Motor neuron (in vitro differentiated cells): Measurements from ENCODE around the gene ANKRD44. TPM values are rescaled to one million over a fixed set of nuclear protein-coding genes. Genes with fewer than 3 reads are reported as not detected.

Experiments used
- ATAC-seq, 8 experiments: fragments of 200-7000 bp; cut with Tn5 transposase; replicated peaks in 6 of 8; 2 replicates each; pipeline ENCODE4 v1.8.0; 2021; ENCODE audit warnings: mild to moderate bottlenecking in 8 of 8, moderate library complexity in 8 of 8
- H3K27ac ChIP-seq, 2 donors: fragments of 250-450 bp; sonication (Bioruptor Pico); 2 replicates each; pipeline ENCODE4 v1.9.0; 2021; ENCODE audit warnings: antibody characterized with exemption in 2 of 2, mild to moderate bottlenecking in 2 of 2, moderate library complexity in 1 of 2
- H3K4me1 ChIP-seq, 2 donors: fragments of 250-450 bp; sonication (Bioruptor Pico); replicated peaks in 1 of 2; 2 replicates each; pipeline ENCODE4 v1.6.1; 2021; ENCODE audit warnings: antibody characterized with exemption in 2 of 2, mild to moderate bottlenecking in 2 of 2, moderate library complexity in 1 of 2
- H3K4me3 ChIP-seq, 5 donors: fragments of 250-450 bp; sonication (Bioruptor Pico); 2 replicates each; pipeline ENCODE4 v1.9.0; 2021; ENCODE audit warnings: antibody characterized with exemption in 5 of 5, mild to moderate bottlenecking in 5 of 5, moderate library complexity in 4 of 5
- WGBS, 10 experiments: fragments of 450-650 bp; shearing (Covaris generic); methylation state at CpG; one replicate each; pipeline ENCODE4 v1.0.0; 2022; 5-methylcytosine and 5-hydroxymethylcytosine counted together
- in situ Hi-C, 9 experiments: fragments of 400-800 bp; cut with MboI; loops; one replicate each; pipeline ENCODE4 v1.15.0; 2021; ENCODE audit warnings: low sequenced_read_pairs in 9 of 9, low pct_unique_long_range_greater_than_20kb in 2 of 9; ENCODE audit not compliant: unreplicated experiment in 9 of 9
- total RNA-seq, 8 experiments: library from RNA; unstranded; fragments of 300-600 nt; gene quantifications; 2 replicates each; pipeline versions ENCODE4 v1.2.3 to v1.2.4, GENCODE V29; 2022

ANKRD44 gene
- total RNA-seq, 8 experiments from 2014 or later: 3.4 to 28.8 (median 14.8) TPM

- Histone ChIP-seq H3K4me3 (no peak overlapping the region), H3K27ac (no peak overlapping the region), H3K4me1 (peaks cover 2 to 15% of the 10 kb centered on the region in 2 donors)
- in situ Hi-C loops: no loop called here
- ATAC-seq: no peak
- WGBS, 10 experiments: 64 to 92% (median 80%) methylated on average over 1 to 7 of the region's 7 CpGs; no CpG with 5 or more reads in 1 of the 10 experiments
Observed at GRCh38 chr2:197236816-197237215, 73.8 kb downstream of the ANKRD44 start.

- peaks cover 2 to 15% of the 10 kb centered on the region in 2 donors for H3K4me1 ChIP-seq
- H3K27ac ChIP-seq: no peak overlapping the region
- no peak for ATAC-seq
- no peak overlapping the region for H3K4me3 ChIP-seq
- 17 to 90% (median 83%) methylated on average over 1 to 2 of the region's 2 CpGs; no CpG with 5 or more reads in 2 of the 10 experiments for WGBS, 10 experiments
- in situ Hi-C loops: no loop called here
Observed at GRCh38 chr2:197236159-197236558, 74.4 kb downstream of the ANKRD44 start.

GRCh38 chr2:197235711-197236110 is 74.9 kb downstream of the ANKRD44 start:
- ATAC-seq: no peak
- H3K27ac ChIP-seq: no peak overlapping the region
- in situ Hi-C loops: no loop called here
- 35 to 100% (median 90%) methylated on average over 1 to 3 of the region's 3 CpGs; no CpG with 5 or more reads in 3 of the 10 experiments for WGBS, 10 experiments
- no peak overlapping the region for H3K4me3 ChIP-seq
- peaks cover 2 to 16% of the 10 kb centered on the region in 2 donors for H3K4me1 ChIP-seq

GRCh38 chr2:197234671-197235191 is 75.8 kb downstream of the ANKRD44 start:
- ATAC-seq: no peak
- 59 to 100% (median 88%) methylated on average over 1 to 4 of the region's 4 CpGs for WGBS, 10 experiments
- H3K27ac ChIP-seq: no peak overlapping the region
- no peak overlapping the region for H3K4me3 ChIP-seq
- H3K4me1 ChIP-seq: peaks cover 2 to 25% of the 10 kb centered on the region in 2 donors
- in situ Hi-C loops: no loop called here

- in situ Hi-C loops: no loop called here
Observed at GRCh38 chr2:197233473-197233872, 77.1 kb downstream of the ANKRD44 start.

GRCh38 chr2:197232010-197232409 is 78.6 kb downstream of the ANKRD44 start:
- in situ Hi-C loops: no loop called here
- ATAC-seq: no peak
- 67 to 100% (median 86%) methylated on average over 1 to 2 of the region's 2 CpGs; no CpG with 5 or more reads in 3 of the 10 experiments for WGBS, 10 experiments

More at GRCh38 chr2:197233473-197233872, 77.1 kb downstream of the ANKRD44 start:
- Histone ChIP-seq H3K27ac (no peak overlapping the region), H3K4me1 (peaks cover 2 to 28% of the 10 kb centered on the region in 2 donors), H3K4me3 (no peak overlapping the region)
- no peak for ATAC-seq

GRCh38 chr2:197229509-197230443 is 80.8 kb downstream of the ANKRD44 start:
- Histone ChIP-seq H3K4me1 (peaks cover 2 to 28% of the 10 kb centered on the region in 2 donors), H3K27ac (no peak overlapping the region), H3K4me3 (no peak overlapping the region)
- ATAC-seq: peak in 2 of 8 experiments; percentile 24 to 35
- 20 to 100% (median 66%) methylated on average over 1 to 4 of the region's 4 CpGs; no CpG with 5 or more reads in 3 of the 10 experiments for WGBS, 10 experiments
- in situ Hi-C loops: no loop called here

More at GRCh38 chr2:197232010-197232409, 78.6 kb downstream of the ANKRD44 start:
- Histone ChIP-seq H3K4me1 (peaks cover 2 to 28% of the 10 kb centered on the region in 2 donors), H3K4me3 (no peak overlapping the region), H3K27ac (no peak overlapping the region)

GRCh38 chr2:197223451-197223850 is 87.1 kb downstream of the ANKRD44 start:
- Histone ChIP-seq H3K27ac (no peak overlapping the region), H3K4me1 (no peaks in the 10 kb centered on the region), H3K4me3 (no peak overlapping the region)
- ATAC-seq: no peak
- 57 to 100% (median 93%) methylated on average over 1 to 2 of the region's 2 CpGs; no CpG with 5 or more reads in 1 of the 10 experiments for WGBS, 10 experiments
- in situ Hi-C loops: no loop called here

GRCh38 chr2:197219636-197220035 is 90.9 kb downstream of the ANKRD44 start:
- ATAC-seq: no peak
- Histone ChIP-seq H3K4me1 (peaks cover 13 to 23% of the 10 kb centered on the region in 2 donors), H3K27ac (no peak overlapping the region), H3K4me3 (no peak overlapping the region)
- in situ Hi-C loops: no loop called here
- WGBS, 10 experiments: 60 to 90% (median 78%) methylated on average over 1 to 4 of the region's 4 CpGs

GRCh38 chr2:197217541-197217940 is 93.0 kb downstream of the ANKRD44 start:
- no peak for ATAC-seq
- Histone ChIP-seq H3K4me1 (peaks cover 13 to 23% of the 10 kb centered on the region in 2 donors), H3K27ac (no peak overlapping the region), H3K4me3 (no peak overlapping the region)
- in situ Hi-C loops: no loop called here
- 25 to 100% (median 78%) methylated on average over 1 to 2 of the region's 2 CpGs; no CpG with 5 or more reads in 1 of the 10 experiments for WGBS, 10 experiments

- WGBS, 10 experiments: 39 to 80% (median 55%) methylated on average over 2 to 5 of the region's 5 CpGs; no CpG with 5 or more reads in 4 of the 10 experiments
- Histone ChIP-seq H3K4me3 (peak overlapping the region in 1 of 5 donors; percentile 18), H3K27ac (peak overlapping the region; percentile 7 to 28), H3K4me1 (peaks cover 13 to 23% of the 10 kb centered on the region in 2 donors)
- ATAC-seq: peak in 7 of 8 experiments; percentile 43 to 90 (median 77)
- in situ Hi-C loops: no loop called here
Observed at GRCh38 chr2:197216361-197216979, 94.1 kb downstream of the ANKRD44 start.

GRCh38 chr2:197215748-197216360 is 94.7 kb downstream of the ANKRD44 start:
- Histone ChIP-seq H3K4me3 (peak overlapping the region in 1 of 5 donors; percentile 18), H3K27ac (no peak overlapping the region), H3K4me1 (peaks cover 13 to 23% of the 10 kb centered on the region in 2 donors)
- peak in 7 of 8 experiments; percentile 38 to 79 (median 56) for ATAC-seq
- in situ Hi-C loops: no loop called here
- WGBS, 10 experiments: 0 to 80% (median 50%) methylated on average over 1 to 3 of the region's 3 CpGs; no CpG with 5 or more reads in 1 of the 10 experiments
